HG03565 (cell line): Measurements from ENCODE around the gene C6orf58.
"Not testable (repeated sequence)": the region's sequence is repeated elsewhere in the genome, so short reads cannot be mapped to it uniquely, and the experiment has no call there.

ENCODE experiments used
- ATAC-seq: cut with Tn5 transposase; IDR thresholded peaks from one replicate; pipeline ENCODE4 v1.9.1; 2021; ENCODE audit warnings: mild to moderate bottlenecking, moderate library complexity; ENCODE audit not compliant: unreplicated experiment

Gene C6orf58

GRCh38 chr6:127589135-127589534 lies 12.2 kb downstream of the C6orf58 start:
- ATAC-seq, result no peak

GRCh38 chr6:127590344-127590743 lies 13.4 kb downstream of the C6orf58 start:
- ATAC-seq, result no peak

GRCh38 chr6:127592964-127593363 lies 16.0 kb downstream of the C6orf58 start:
- ATAC-seq, result no peak

GRCh38 chr6:127593456-127593855 lies 16.5 kb downstream of the C6orf58 start:
- not testable (repeated sequence) for ATAC-seq

- no peak for ATAC-seq
Measured at GRCh38 chr6:127606131-127606562, 29.2 kb downstream of the C6orf58 start.

- ATAC-seq, result no peak
Measured at GRCh38 chr6:127608554-127609270, 31.7 kb downstream of the C6orf58 start.

- ATAC-seq, result no peak
Measured at GRCh38 chr6:127618729-127619128, 41.8 kb downstream of the C6orf58 start.

GRCh38 chr6:127630800-127631199 lies 53.8 kb downstream of the C6orf58 start:
- ATAC-seq, result no peak

GRCh38 chr6:127634178-127634577 lies 57.2 kb downstream of the C6orf58 start:
- ATAC-seq, result no peak

GRCh38 chr6:127635091-127635490 lies 58.1 kb downstream of the C6orf58 start:
- ATAC-seq, result no peak

- no peak for ATAC-seq
Measured at GRCh38 chr6:127637830-127638409, 60.9 kb downstream of the C6orf58 start.
